CD14-positive monocyte (primary cell): Measurements from ENCODE around the gene COX5B. TPM values are rescaled to one million over a fixed set of nuclear protein-coding genes. Genes with fewer than 3 reads are reported as not detected.

Source experiments
- DNase-seq, 3 donors: peaks; one replicate each; pipeline ENCODE4 v3.0.0-alpha.2; 2011 to 2022
- H2AFZ ChIP-seq: 2 replicates; pipeline ENCODE4 v1.6.0; 2012; ENCODE audit warnings: mild to moderate bottlenecking, low read depth, low read length, inconsistent platforms; ENCODE audit not compliant: insufficient read depth, poor library complexity, severe bottlenecking
- H3K27ac ChIP-seq, 2 donors: 1 replicate in 1 of 2; 2 replicates in 1 of 2; pipeline ENCODE4 v1.5.1; 2012 to 2013; ENCODE audit warnings: low read length in 2 of 2, control low read depth in 1 of 2, inconsistent platforms in 1 of 2, low read depth in 1 of 2, mild to moderate bottlenecking in 1 of 2
- H3K27me3 ChIP-seq, 2 donors: one replicate each; pipeline versions ENCODE4 v1.6.0 to v1.6.1; 2011 to 2013; ENCODE audit warnings: low read length in 2 of 2; ENCODE audit not compliant: control insufficient read depth in 2 of 2, insufficient read depth in 2 of 2
- H3K36me3 ChIP-seq, 2 donors: replicated peaks in 1 of 2; 1 replicate in 1 of 2; 2 replicates in 1 of 2; pipeline versions ENCODE4 v1.5.1 to v1.6.1; 2012 to 2013; ENCODE audit warnings: low read length in 2 of 2, control low read depth in 1 of 2, inconsistent platforms in 1 of 2, mild to moderate bottlenecking in 1 of 2; ENCODE audit not compliant: insufficient read depth in 2 of 2, control insufficient read depth in 1 of 2
- H3K4me1 ChIP-seq, 2 donors: 1 replicate in 1 of 2; 2 replicates in 1 of 2; pipeline versions ENCODE4 v1.5.1 to v1.6.1; 2012 to 2013; ENCODE audit warnings: low read length in 2 of 2, control low read depth in 1 of 2, inconsistent platforms in 1 of 2, mild to moderate bottlenecking in 1 of 2, moderate library complexity in 1 of 2; ENCODE audit not compliant: insufficient read depth in 2 of 2, control insufficient read depth in 1 of 2
- H3K4me2 ChIP-seq: replicated peaks from 2 replicates; pipeline ENCODE3; 2012; ENCODE audit warnings: low read length, moderate library complexity, mild to moderate bottlenecking; ENCODE audit not compliant: poor library complexity, severe bottlenecking; ENCODE audit errors: extremely low read depth
- H3K4me3 ChIP-seq, 3 experiments: fragments of 200-600 bp in 1 of 3; sonication (generic) in 1 of 3; replicated peaks in 1 of 3; 1 replicate in 2 of 3; 2 replicates in 1 of 3; pipeline ENCODE4 v1.5.1; 2011 to 2013; ENCODE audit warnings: low read length in 3 of 3, mild to moderate bottlenecking in 3 of 3, control low read depth in 2 of 3, low read depth in 2 of 3, inconsistent platforms in 1 of 3, moderate library complexity in 1 of 3
- H3K79me2 ChIP-seq: 2 replicates; pipeline ENCODE4 v1.6.0; 2012; ENCODE audit warnings: mild to moderate bottlenecking, control low read depth, inconsistent platforms, low read length, moderate library complexity; ENCODE audit not compliant: insufficient read depth
- H3K9ac ChIP-seq: 2 replicates; pipeline ENCODE4 v1.6.0; 2017; ENCODE audit warnings: low read length, mild to moderate bottlenecking; ENCODE audit not compliant: insufficient read depth, poor library complexity, severe bottlenecking
- H3K9me3 ChIP-seq, 2 donors: replicated peaks in 1 of 2; 1 replicate in 1 of 2; 2 replicates in 1 of 2; pipeline versions ENCODE4 v1.5.1 to v1.6.1; 2012 to 2013; ENCODE audit warnings: low read length in 2 of 2, control low read depth in 1 of 2; ENCODE audit not compliant: control insufficient read depth in 1 of 2, insufficient read depth in 1 of 2
- H4K20me1 ChIP-seq: 2 replicates; pipeline ENCODE4 v1.6.0; 2012; ENCODE audit warnings: mild to moderate bottlenecking, low read length, control low read depth, moderate library complexity; ENCODE audit not compliant: insufficient read depth
- H3K27ac Mint-ChIP-seq, 7 donors: one replicate each; pipeline ENCODE4 v1.8.0; 2020; ENCODE audit warnings: mild to moderate bottlenecking in 7 of 7, mixed read lengths in 7 of 7, moderate library complexity in 6 of 7, inconsistent platforms in 2 of 7
- H3K27me3 Mint-ChIP-seq, 3 donors: one replicate each; pipeline ENCODE4 v1.8.0; 2021 to 2022; ENCODE audit warnings: low read depth in 3 of 3, mild to moderate bottlenecking in 3 of 3, mixed read lengths in 3 of 3, moderate library complexity in 3 of 3, inconsistent platforms in 1 of 3
- H3K36me3 Mint-ChIP-seq, 2 donors: one replicate each; pipeline ENCODE4 v1.8.0; 2020; ENCODE audit warnings: mixed read lengths in 2 of 2, inconsistent platforms in 1 of 2, mild to moderate bottlenecking in 1 of 2
- H3K4me1 Mint-ChIP-seq: one replicate; pipeline ENCODE4 v1.8.0; 2020; ENCODE audit warnings: mild to moderate bottlenecking, mixed read lengths
- H3K4me3 Mint-ChIP-seq, 2 donors: one replicate each; pipeline ENCODE4 v1.8.0; 2020; ENCODE audit warnings: mild to moderate bottlenecking in 2 of 2, mixed read lengths in 2 of 2, moderate library complexity in 1 of 2
- H3K9me3 Mint-ChIP-seq, 7 donors: one replicate each; pipeline ENCODE4 v1.8.0; 2020 to 2022; ENCODE audit warnings: mixed read lengths in 7 of 7, mild to moderate bottlenecking in 6 of 7, moderate library complexity in 6 of 7, inconsistent platforms in 2 of 7
- CTCF ChIP-seq: fragments of 200-600 bp; IDR thresholded peaks from one replicate; pipeline ENCODE4 v1.8.0; 2022; ENCODE audit warnings: antibody characterized with exemption, mild to moderate bottlenecking
- WGBS: methylation state at CpG from one replicate; pipeline ENCODE4 v1.1.5; 2013; ENCODE audit warnings: missing lambda C conversion rate; ENCODE audit not compliant: insufficient coverage; 5-methylcytosine and 5-hydroxymethylcytosine counted together
- intact Hi-C, 2 donors: fragments of 100-400 bp; cut with micrococcal nuclease; formaldehyde crosslinking; loops; one replicate each; pipeline versions ENCODE4 v1.15.0 to v1.15.1; 2023
- polyA plus RNA-seq, 3 donors: library from polyadenylated mRNA; depleted of rRNA in 1 of 3; unstranded in 2 of 3; stranded (reverse) in 1 of 3; fragments of 300-500 nt in 2 of 3; fragments of >200 nt in 1 of 3; fragmentation: Illumina TruSeq in 2 of 3; gene quantifications; 1 replicate in 2 of 3; 2 replicates in 1 of 3; pipeline ENCODE4 v1.2.3, GENCODE V29; 2012 to 2021

COX5B gene
- polyA plus RNA-seq, 3 donors, result 215 to 598 (median 546) TPM

DNA sequence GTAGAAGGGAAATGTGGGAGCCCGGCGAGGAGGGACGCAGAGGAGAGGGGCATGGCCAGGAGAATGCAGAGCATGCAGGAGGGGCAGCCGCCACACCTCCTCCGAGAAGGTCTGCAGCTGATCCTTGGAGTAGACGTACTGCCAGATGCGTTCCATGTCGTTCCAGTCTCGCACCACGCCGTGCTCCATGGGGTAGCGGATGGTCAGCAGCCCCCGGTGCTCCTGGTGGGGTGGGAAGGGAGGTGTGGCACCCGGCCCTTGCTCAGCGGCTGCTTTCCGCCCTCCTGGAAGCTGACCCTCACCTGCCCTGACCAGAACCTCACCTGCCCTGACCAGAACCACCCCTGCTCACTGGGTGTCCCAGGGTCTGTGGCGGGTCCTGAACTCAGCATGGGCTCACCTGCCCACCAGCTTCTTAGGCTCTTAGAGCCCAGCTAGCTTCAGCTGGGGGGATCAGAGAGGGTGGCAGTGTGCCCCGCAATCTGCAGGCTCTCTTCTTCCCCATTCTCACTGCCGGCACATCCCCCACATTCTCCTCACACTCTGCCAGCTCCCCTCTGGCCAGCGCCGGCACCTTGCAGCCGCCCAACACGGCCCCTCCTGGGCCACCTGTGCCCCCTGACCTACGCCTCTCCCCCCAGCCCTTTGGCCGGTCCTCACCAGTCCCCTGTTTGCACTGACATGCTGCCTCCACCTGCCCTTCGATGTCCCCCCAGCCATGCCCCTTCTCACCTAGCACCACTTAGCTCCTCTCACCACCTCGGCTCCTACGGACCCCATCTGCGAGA lies 13.6 kb downstream of the COX5B start:
- Histone ChIP-seq H3K9ac (no peak overlapping the region), H4K20me1 (peaks cover 11% of the 10 kb centered on the region), H3K79me2 (peaks cover 32% of the 10 kb centered on the region), H3K27ac (no peak overlapping the region), H2AFZ (no peak overlapping the region), H3K4me1 (peaks cover 14 to 17% of the 10 kb centered on the region in 2 donors), H3K9me3 (no peaks in the 10 kb centered on the region), H3K36me3 (peaks cover 42 to 52% of the 10 kb centered on the region in 2 donors), H3K4me2 (no peak overlapping the region), H3K27me3 (no peaks in the 10 kb centered on the region), H3K4me3 (no peak overlapping the region)
- peaks cover 39 to 55% of the 10 kb centered on the region in 2 donors for H3K36me3 Mint-ChIP-seq
- H3K27ac Mint-ChIP-seq, result peak overlapping the region in 2 of 7 donors; percentile 12 to 46
- 96% methylated on average over 20 of the region's 29 CpGs for WGBS
- H3K4me3 Mint-ChIP-seq, result no peak overlapping the region
- no peak for DNase-seq
- no peak for TF ChIP-seq CTCF
- H3K4me1 Mint-ChIP-seq, result peaks cover 29% of the 10 kb centered on the region
- H3K9me3 Mint-ChIP-seq, result peaks cover 0 to 3% (median 0%) of the 10 kb centered on the region in 7 donors
- intact Hi-C loops, result loop anchor here in 1 of 2 donors (10.0 kb wide), 1 partner anchor 1025 kb away; the partner anchor contains the start of gene KANSL3
- peaks cover 0 to 4% (median 2%) of the 10 kb centered on the region in 3 donors for H3K27me3 Mint-ChIP-seq

DNA sequence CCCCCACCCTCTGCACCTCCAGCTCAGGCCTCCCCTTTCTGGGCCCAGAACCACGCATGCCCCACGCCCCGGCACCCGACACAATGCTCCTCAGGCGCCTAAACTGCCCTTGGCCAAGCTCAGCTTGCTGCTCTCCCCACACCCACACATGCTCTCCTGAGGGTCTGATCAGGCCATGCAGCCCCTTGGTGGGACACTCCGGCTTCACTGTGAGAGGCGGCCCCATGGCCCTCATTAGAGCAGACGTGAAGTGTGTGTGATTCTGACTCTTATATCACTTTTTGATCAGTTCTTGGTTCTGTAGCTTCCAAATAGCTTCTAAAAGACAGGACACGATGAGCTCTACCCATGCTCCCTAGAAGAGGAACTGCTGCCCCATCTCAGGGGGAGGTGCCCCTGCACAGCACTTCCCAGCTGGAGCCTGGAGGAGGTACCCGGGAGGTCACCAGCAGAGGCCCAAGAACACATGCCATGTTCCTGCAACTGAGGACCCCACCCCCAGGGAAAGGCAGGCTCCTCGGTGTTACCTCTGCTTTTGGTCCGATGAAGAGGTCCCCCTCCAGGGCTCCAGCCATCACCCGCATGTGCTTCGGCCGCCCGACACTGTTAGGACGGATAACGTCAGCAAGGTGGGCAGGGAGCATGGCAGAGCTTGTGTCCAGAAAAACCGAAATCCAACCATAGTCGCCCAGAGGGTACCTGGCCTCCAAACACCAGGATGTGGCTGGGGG lies 14.3 kb downstream of the COX5B start:
- no peak for DNase-seq

More for the DNA sequence above, 14.3 kb downstream of the COX5B start:
- WGBS, result 92% methylated on average over 18 of the region's 20 CpGs
- H2AFZ ChIP-seq, result no peak overlapping the region
- no peak overlapping the region for H3K9ac ChIP-seq
- intact Hi-C loops, result loop anchor here in 1 of 2 donors (10.0 kb wide), 1 partner anchor 1025 kb away; the partner anchor contains the start of gene KANSL3
- H3K4me3 ChIP-seq, result no peak overlapping the region
- H3K27ac ChIP-seq, result peak overlapping the region in 1 of 2 donors; percentile 24
- H3K4me1 Mint-ChIP-seq, result peaks cover 36% of the 10 kb centered on the region
- H3K9me3 Mint-ChIP-seq, result peaks cover 0 to 1% (median 0%) of the 10 kb centered on the region in 7 donors
- H3K79me2 ChIP-seq, result peaks cover 32% of the 10 kb centered on the region
- H3K4me2 ChIP-seq, result no peak overlapping the region
- H3K36me3 Mint-ChIP-seq, result peaks cover 35 to 51% of the 10 kb centered on the region in 2 donors
- peaks cover 42 to 52% of the 10 kb centered on the region in 2 donors for H3K36me3 ChIP-seq
- H3K9me3 ChIP-seq, result no peaks in the 10 kb centered on the region
- peaks cover 20 to 23% of the 10 kb centered on the region in 2 donors for H3K4me1 ChIP-seq
- no peak for TF ChIP-seq CTCF
- H3K27me3 Mint-ChIP-seq, result peaks cover 0 to 4% (median 2%) of the 10 kb centered on the region in 3 donors
- H3K27ac Mint-ChIP-seq, result peak overlapping the region in 2 of 7 donors; percentile 12 to 46
- H3K27me3 ChIP-seq, result no peaks in the 10 kb centered on the region
- H4K20me1 ChIP-seq, result peaks cover 11% of the 10 kb centered on the region
- H3K4me3 Mint-ChIP-seq, result no peak overlapping the region
